IMR-90 (cell line): ENCODE data around the gene AMBRA1.

Experiments
- CEBPB ChIP-seq: IDR thresholded peaks from 2 replicates; pipeline ENCODE4 v1.6.1; 2012; ENCODE audit warnings: low read depth, low read length, improper control_type of control experiment
- CTCF ChIP-seq: conservative IDR thresholded peaks from 2 replicates; pipeline ENCODE4 v1.5.1; 2012; ENCODE audit warnings: mild to moderate bottlenecking, low read depth, low read length, improper control_type of control experiment
- MXI1 ChIP-seq: IDR thresholded peaks from 2 replicates; pipeline ENCODE4 v1.6.1; 2012; ENCODE audit warnings: low read depth, mild to moderate bottlenecking, low read length, moderate library complexity, borderline replicate concordance
- POLR2A ChIP-seq: IDR thresholded peaks from 2 replicates; pipeline ENCODE4 v1.6.1; 2012; ENCODE audit warnings: mild to moderate bottlenecking, low read depth, low read length
- RCOR1 ChIP-seq: IDR thresholded peaks from 2 replicates; pipeline ENCODE4 v1.6.1; 2012; ENCODE audit warnings: mild to moderate bottlenecking, low read length, improper control_type of control experiment; ENCODE audit not compliant: insufficient replicate concordance
- USF2 ChIP-seq: fragments of 150-350 bp; IDR thresholded peaks from 2 replicates; pipeline ENCODE4 v1.6.1; 2017; ENCODE audit warnings: mild to moderate bottlenecking, antibody characterized with exemption, low read length, low read depth

GRCh38 chr11:46427364-46427763, 166.5 kb downstream of the AMBRA1 start:
- no peak for TF ChIP-seq CTCF
- no peak for TF ChIP-seq RCOR1
- TF ChIP-seq CEBPB: no peak
- TF ChIP-seq POLR2A: no peak
- no peak for TF ChIP-seq USF2
- TF ChIP-seq MXI1: no peak
